WTC11 (cell line): ENCODE data around the gene PEX11B. TPM values are rescaled to one million over a fixed set of nuclear protein-coding genes. Genes with fewer than 3 reads are reported as not detected.

Experiments
- ATAC-seq: fragments of 200-7000 bp; cut with Tn5 transposase; 2 replicates; pipeline ENCODE4 v1.10.0; 2021; ENCODE audit warnings: mild to moderate bottlenecking, moderate library complexity
- CTCF ChIA-PET: fragments of 300-600 bp; sonication (Branson Sonifier 250); formaldehyde crosslinking; loops from one replicate; lab custom pipeline; 2021; ENCODE audit warnings: antibody characterized with exemption; lab: Charles Lee
- POLR2A ChIA-PET: fragments of 350-600 bp; sonication (Branson Sonifier 250); formaldehyde crosslinking; loops from one replicate; lab custom pipeline; 2021; ENCODE audit warnings: antibody characterized with exemption; lab: Charles Lee
- DNase-seq: peaks from one replicate; pipeline ENCODE4 v3.0.0; 2021; ENCODE audit warnings: low spot score
- H3K27ac Mint-ChIP-seq: 2 replicates; pipeline ENCODE4 v1.8.0; 2021; ENCODE audit warnings: mixed read lengths
- H3K27me3 Mint-ChIP-seq: 2 replicates; pipeline ENCODE4 v1.8.0; 2021; ENCODE audit warnings: low read depth, mild to moderate bottlenecking, moderate library complexity, mixed read lengths
- H3K36me3 Mint-ChIP-seq: 2 replicates; pipeline ENCODE4 v1.8.0; 2021; ENCODE audit warnings: mixed read lengths
- H3K4me1 Mint-ChIP-seq: 2 replicates; pipeline ENCODE4 v1.8.0; 2022; ENCODE audit warnings: mixed read lengths
- H3K4me3 Mint-ChIP-seq: 2 replicates; pipeline ENCODE4 v1.8.0; 2021; ENCODE audit warnings: mild to moderate bottlenecking, moderate library complexity, mixed read lengths
- H3K9me3 Mint-ChIP-seq: 2 replicates; pipeline ENCODE4 v1.8.0; 2021; ENCODE audit warnings: mixed read lengths
- ERG ChIP-seq: fragments of 250-450 bp; sonication (Bioruptor Pico); IDR thresholded peaks from 2 replicates; pipeline ENCODE4 v1.8.0; 2021; ENCODE audit warnings: mild to moderate bottlenecking
- MLX ChIP-seq: sonication (generic); formaldehyde crosslinking; IDR thresholded peaks from 2 replicates; pipeline ENCODE4 v1.8.1; 2023; ENCODE audit warnings: mild to moderate bottlenecking, missing genetic modification reagents, moderate library complexity
- SMAD3 ChIP-seq: sonication (generic); formaldehyde crosslinking; IDR thresholded peaks from 2 replicates; pipeline ENCODE4 v1.8.0; 2022; ENCODE audit warnings: missing genetic modification reagents, mild to moderate bottlenecking, borderline replicate concordance
- ZMAT4 ChIP-seq: fragments of 250-450 bp; sonication (Bioruptor Pico); IDR thresholded peaks from 2 replicates; pipeline ENCODE4 v1.9.0; 2021; ENCODE audit warnings: mild to moderate bottlenecking
- ZNF281 ChIP-seq: sonication (generic); formaldehyde crosslinking; IDR thresholded peaks from 2 replicates; pipeline ENCODE4 v1.8.0; 2023; ENCODE audit warnings: mild to moderate bottlenecking, missing genetic modification reagents
- ZNF532 ChIP-seq: fragments of 250-450 bp; sonication (Bioruptor Pico); IDR thresholded peaks from 2 replicates; pipeline ENCODE4 v1.9.0; 2021; ENCODE audit warnings: mild to moderate bottlenecking, borderline replicate concordance
- ZNF671 ChIP-seq: fragments of 250-450 bp; sonication (Bioruptor Pico); IDR thresholded peaks from 2 replicates; pipeline ENCODE4 v1.8.0; 2021; ENCODE audit warnings: mild to moderate bottlenecking
- total RNA-seq: library from RNA; stranded (reverse); gene quantifications from 3 replicates; pipeline ENCODE4 v1.2.3, GENCODE V29; 2021

Gene PEX11B
- total RNA-seq, 1 experiment from 2014 or later, result 11.8 TPM

GRCh38 chr1:145942871-145943270 is 24.4 kb upstream of the PEX11B start:
- TF ChIP-seq MLX (CRISPR knock-in tag), result no peak
- TF ChIP-seq SMAD3, result no peak
- TF ChIP-seq ZNF281, result no peak
- ChIA-PET CTCF (interaction anchor here (0.9 to 1.3 kb wide), 2 partner anchors 15 to 34 kb away, joined by 3 to 5 read pairs; no protein-coding TSS in a partner anchor), POLR2A (interaction anchor here (0.7 to 1.3 kb wide), 2 partner anchors 15 to 35 kb away, joined by 3 read pairs; partner anchors contain the start of gene RBM8A)
- peaks cover 11% of the 10 kb centered on the region for H3K4me1 Mint-ChIP-seq
- ATAC-seq, result no peak
- no peak overlapping the region for H3K27ac Mint-ChIP-seq
- H3K27me3 Mint-ChIP-seq, result no peaks in the 10 kb centered on the region
- no peak for DNase-seq
- no peak overlapping the region for H3K4me3 Mint-ChIP-seq
- H3K36me3 Mint-ChIP-seq, result no peaks in the 10 kb centered on the region
- H3K9me3 Mint-ChIP-seq, result no peaks in the 10 kb centered on the region

- no peaks in the 10 kb centered on the region for H3K36me3 Mint-ChIP-seq
- POLR2A ChIA-PET, result interaction anchor here (0.7 to 1.3 kb wide), 2 partner anchors 15 to 35 kb away, joined by 3 read pairs; partner anchors contain the start of gene RBM8A
- peaks cover 7% of the 10 kb centered on the region for H3K4me1 Mint-ChIP-seq
- H3K27me3 Mint-ChIP-seq, result no peaks in the 10 kb centered on the region
- H3K4me3 Mint-ChIP-seq, result no peak overlapping the region
- no peak overlapping the region for H3K27ac Mint-ChIP-seq
- no peaks in the 10 kb centered on the region for H3K9me3 Mint-ChIP-seq
- no peak for TF ChIP-seq ZNF671 (CRISPR knock-in tag)
- no peak for TF ChIP-seq ZNF532 (CRISPR knock-in tag)
- TF ChIP-seq, all 79 proteins: peak for 0
- ATAC-seq, result no peak
- DNase-seq, result no peak
- CTCF ChIA-PET, result interaction anchor here (0.6 to 1.9 kb wide), 3 partner anchors 35 to 91 kb away, joined by 3 to 5 read pairs (median 4); no protein-coding TSS in a partner anchor
Measured at GRCh38 chr1:145942405-145942804, 23.9 kb upstream of the PEX11B start.

- ChIA-PET CTCF (interaction anchor here (1.0 to 2.1 kb wide), 2 partner anchors 45 to 46 kb away, joined by 3 to 5 read pairs; no protein-coding TSS in a partner anchor), POLR2A (interaction anchor here (0.6 to 1.8 kb wide), 2 partner anchors 10 to 101 kb away, joined by 3 to 7 read pairs; partner anchors contain the start of gene RBM8A)
- DNase-seq (no peak), ATAC-seq (no peak)
- H3K36me3 Mint-ChIP-seq, result no peaks in the 10 kb centered on the region
- H3K27me3 Mint-ChIP-seq, result no peaks in the 10 kb centered on the region; the same call in 1 of the 2 replicates
- no peaks in the 10 kb centered on the region for H3K9me3 Mint-ChIP-seq
- TF ChIP-seq ZMAT4 (CRISPR knock-in tag), result no peak
- TF ChIP-seq ERG, result no peak
- H3K4me3 Mint-ChIP-seq, result no peak overlapping the region
- H3K4me1 Mint-ChIP-seq, result peaks cover 17% of the 10 kb centered on the region
- H3K27ac Mint-ChIP-seq, result peak overlapping the region; percentile 29; the same call in 1 of the 2 replicates
Measured at GRCh38 chr1:145937436-145937835, 18.9 kb upstream of the PEX11B start.
